K562 (cell line): ENCODE measurements around the gene MYOM1. TPM values are rescaled to one million over a fixed set of nuclear protein-coding genes. Genes with fewer than 3 reads are reported as not detected.

ENCODE experiments used
- ATAC-seq: fragments of 200-7000 bp; cut with Tn5 transposase; 3 replicates; pipeline ENCODE4 v1.9.1; 2020; ENCODE audit warnings: moderate library complexity
- BruUV-seq: library from RNA; stranded (reverse); fragments of 400-500 nt; replicated peaks from 2 replicates; lab custom pipeline; 2021; lab: Mats Ljungman, UMichigan
- CTCF ChIA-PET: fragments of 300-600 bp; formaldehyde crosslinking; extraction: SDS; loops from one replicate; lab custom pipeline; 2021; ENCODE audit warnings: low intra/inter-chr PET ratio; lab: Yijun Ruan, JAX
- POLR2A ChIA-PET: fragments of 300-600, 350-650 bp; sonication (Branson Sonifier 250); formaldehyde crosslinking; extraction: SDS; loops from one replicate; lab custom pipeline; 2021; ENCODE audit warnings: antibody characterized with exemption, inconsistent platforms; lab: Yijun Ruan, JAX
- DNase-seq, 4 experiments: peaks; one replicate each; pipeline versions ENCODE4 v3.0.0 to v3.0.0-alpha.2; 2011 to 2018; ENCODE audit warnings: low spot score in 3 of 4, mixed read lengths in 3 of 4; ENCODE audit errors: extremely low read depth in 1 of 4
- FAIRE-seq: peaks from 2 replicates; lab custom pipeline; 2011; peaks lifted over from hg19 to GRCh38; lab: Jason Lieb, UNC
- H2AFZ ChIP-seq: 2 replicates; pipeline ENCODE4 v1.6.0; 2011; ENCODE audit warnings: low read depth, low read length, control low read depth, inconsistent platforms
- H3K27ac ChIP-seq: fragments of 200-600 bp; 3 replicates; pipeline ENCODE4 v1.8.0; 2011; ENCODE audit warnings: low read depth, mild to moderate bottlenecking, control low read depth, inconsistent platforms, low read length, moderate library complexity, mixed read lengths; ENCODE audit errors: extremely low read depth
- H3K27me3 ChIP-seq, 2 experiments: fragments of 300-600 bp in 1 of 2; 2 replicates in 1 of 2; 3 replicates in 1 of 2; pipeline versions ENCODE4 v1.6.0 to v1.8.0; 2011; ENCODE audit warnings: inconsistent platforms in 2 of 2, low read length in 2 of 2, mild to moderate bottlenecking in 1 of 2, mixed read lengths in 1 of 2, moderate library complexity in 1 of 2; ENCODE audit not compliant: control insufficient read depth in 2 of 2, insufficient read depth in 2 of 2
- H3K36me3 ChIP-seq: fragments of 300-600 bp; 3 replicates; pipeline ENCODE4 v1.8.0; 2011; ENCODE audit warnings: mild to moderate bottlenecking, low read length, inconsistent platforms; ENCODE audit not compliant: control insufficient read depth, insufficient read depth
- H3K4me1 ChIP-seq, 2 experiments: fragments of 200-600 bp in 1 of 2; replicated peaks in 1 of 2; 2 replicates in 1 of 2; 3 replicates in 1 of 2; pipeline versions ENCODE4 v1.5.1 to v1.8.0; 2011; ENCODE audit warnings: inconsistent platforms in 2 of 2, low read length in 2 of 2, mild to moderate bottlenecking in 1 of 2, mixed read lengths in 1 of 2, moderate library complexity in 1 of 2; ENCODE audit not compliant: control insufficient read depth in 2 of 2, insufficient read depth in 2 of 2
- H3K4me2 ChIP-seq: 2 replicates; pipeline ENCODE4 v1.6.1; 2011; ENCODE audit warnings: low read length, control low read depth, inconsistent platforms, mixed read lengths; ENCODE audit not compliant: insufficient read depth
- H3K4me3 ChIP-seq: fragments of 200-600 bp; sonication (generic), shearing (Covaris generic); 2 replicates; pipeline ENCODE4 v1.5.1; 2016; ENCODE audit warnings: control low read depth, inconsistent platforms
- H3K79me2 ChIP-seq: fragments of 200-600 bp; 3 replicates; pipeline ENCODE4 v1.8.0; 2011; ENCODE audit warnings: low read length, inconsistent platforms; ENCODE audit not compliant: control insufficient read depth, insufficient read depth
- H3K9ac ChIP-seq, 2 experiments: 2 replicates each; pipeline versions ENCODE4 v1.6.0 to v1.6.1; 2011; ENCODE audit warnings: low read depth in 2 of 2, low read length in 2 of 2, control low read depth in 1 of 2, inconsistent platforms in 1 of 2, mild to moderate bottlenecking in 1 of 2, mixed read lengths in 1 of 2; ENCODE audit not compliant: insufficient read depth in 1 of 2
- H3K9me1 ChIP-seq: one replicate; pipeline ENCODE4 v1.6.0; 2011; ENCODE audit warnings: inconsistent platforms, mild to moderate bottlenecking, low read length, moderate library complexity; ENCODE audit not compliant: control insufficient read depth, insufficient read depth
- H3K9me3 ChIP-seq: replicated peaks from 2 replicates; pipeline ENCODE4 v1.5.1; 2011; ENCODE audit warnings: low read depth, low read length, inconsistent platforms; ENCODE audit not compliant: control insufficient read depth, insufficient read depth
- H4K20me1 ChIP-seq: replicated peaks from 2 replicates; pipeline ENCODE4 v1.6.1; 2011; ENCODE audit warnings: low read length, inconsistent platforms, mixed read lengths; ENCODE audit not compliant: control insufficient read depth, insufficient read depth
- CEBPB ChIP-seq: fragments of 450-650 bp; IDR thresholded peaks from 2 replicates; pipeline ENCODE4 v1.6.1; 2016; ENCODE audit warnings: missing genetic modification characterization, missing compliant biosample characterization
- CREB3 ChIP-seq: fragments of 450-650 bp; conservative IDR thresholded peaks from 2 replicates; pipeline ENCODE4 v1.6.1; 2016; ENCODE audit warnings: missing genetic modification characterization, low read depth, mild to moderate bottlenecking, missing compliant biosample characterization, moderate library complexity
- ESRRB ChIP-seq: fragments of 250-450 bp; sonication (Bioruptor Pico); IDR thresholded peaks from 2 replicates; pipeline ENCODE4 v1.5.0; 2020; ENCODE audit warnings: mild to moderate bottlenecking, moderate library complexity, borderline replicate concordance
- MEIS2 ChIP-seq: fragments of 450-650 bp; IDR thresholded peaks from 2 replicates; pipeline ENCODE4 v1.6.1; 2014; ENCODE audit warnings: mild to moderate bottlenecking; ENCODE audit not compliant: partially characterized antibody
- MYNN ChIP-seq, 2 experiments: sonication (generic); formaldehyde crosslinking in 1 of 2; IDR thresholded peaks; 2 replicates each; pipeline versions ENCODE4 v1.5.0 to v1.6.1; 2016 to 2020; ENCODE audit warnings: antibody characterized with exemption in 1 of 2, missing genetic modification reagents in 1 of 2
- REST ChIP-seq, 2 experiments: fragments of 450-650 bp; formaldehyde crosslinking in 1 of 2; IDR thresholded peaks; 2 replicates each; pipeline versions ENCODE4 v1.4.0 to v1.6.1; 2014 to 2020; ENCODE audit warnings: mild to moderate bottlenecking in 2 of 2, borderline replicate concordance in 1 of 2, low read depth in 1 of 2
- RFX1 ChIP-seq: fragments of 450-650 bp; IDR thresholded peaks from 2 replicates; pipeline ENCODE4 v1.6.1; 2016; ENCODE audit warnings: mild to moderate bottlenecking, moderate library complexity
- WGBS: fragments of 100-300 bp; shearing (Covaris generic); methylation state at CpG from one replicate; pipeline ENCODE4 v1.1.6; 2016; ENCODE audit warnings: low coverage, mixed read lengths; ENCODE audit not compliant: insufficient coverage; ENCODE audit errors: missing lambda C conversion rate; 5-methylcytosine and 5-hydroxymethylcytosine counted together
- in situ Hi-C: fragments of 300-500 bp; cut with MboI; formaldehyde crosslinking; loops from 4 replicates; pipeline ENCODE4 v1.15.0; 2018; ENCODE audit warnings: inconsistent platforms, mixed read lengths
- intact Hi-C: fragments of 100-400 bp; cut with micrococcal nuclease; formaldehyde crosslinking; loops from 2 replicates; pipeline ENCODE4 v1.14.2; 2022
- polyA plus RNA-seq, 8 experiments: library from polyadenylated mRNA; depleted of rRNA in 4 of 8; stranded (reverse) in 5 of 8; unstranded in 3 of 8; fragments of >200 nt; fragmentation: Nextera tagmentation in 2 of 8; fragmentation: Illumina TruSeq in 1 of 8; extraction: Ambion mirVana in 2 of 8; extraction: Trizol in 1 of 8; gene quantifications; 2 replicates each; pipeline versions ENCODE4 v1.2.1 to v1.2.3, GENCODE V29; 2011 to 2014; ENCODE audit warnings: inconsistent platforms in 1 of 8, missing spikeins in 1 of 8
- total RNA-seq, 7 experiments: library from RNA; depleted of rRNA in 6 of 7; stranded (reverse); fragments of >200 nt in 6 of 7; fragmentation: Illumina TruSeq in 2 of 7; extraction: Trizol in 2 of 7; gene quantifications; 2 replicates each; pipeline versions ENCODE4 v1.2.1 to v1.2.3, GENCODE V29; 2011 to 2021; ENCODE audit warnings: low replicate concordance in 1 of 7

MYOM1 gene
- total and polyA plus RNA-seq, 9 of the 15 experiments (the other 6 are each of a cell fraction or from before 2014, with no cell fraction given), result 0.01 to 0.62 (median 0.25) TPM

GRCh38 chr18:3148930-3149535, 70.7 kb downstream of the MYOM1 start:
- ATAC-seq, result peak; percentile 72
- FAIRE-seq, result peak; percentile 35
- Histone ChIP-seq H3K27ac (no peak overlapping the region), H3K9ac (no peak overlapping the region), H3K79me2 (no peaks in the 10 kb centered on the region), H3K4me2 (no peak overlapping the region), H3K4me3 (no peak overlapping the region), H3K27me3 (no peaks in the 10 kb centered on the region), H3K9me1 (no peaks in the 10 kb centered on the region), H3K9me3 (no peaks in the 10 kb centered on the region), H4K20me1 (no peaks in the 10 kb centered on the region), H3K36me3 (no peaks in the 10 kb centered on the region), H2AFZ (peak overlapping the region; percentile 28), H3K4me1 (peaks cover 4 to 5% of the 10 kb centered on the region in 2 experiments; a peak in 2 of 5 replicates)
- peak; percentile 45; the same call in 1 of the 2 replicates for TF ChIP-seq RFX1
- TF ChIP-seq CREB3 (tag), result no peak
- no peak for TF ChIP-seq ESRRB
- TF ChIP-seq REST (IDR thresholded peaks at IDR 0.05; ENCODE audit: borderline replicate concordance), result peak; percentile 36
- no peak for TF ChIP-seq REST (CRISPR knock-in tag; IDR thresholded peaks at IDR 0.05; ENCODE audit: low read depth)
- peak; percentile 7 for TF ChIP-seq MEIS2
- TF ChIP-seq MYNN (IDR thresholded peaks at IDR 0.05), result peak; percentile 65; the same call in 1 of the 2 replicates
- TF ChIP-seq MYNN (CRISPR knock-in tag; IDR thresholded peaks at IDR 0.05), result peak; percentile 36; the same call in 1 of the 2 replicates
- 0 out of 2 replicates have a peak, but pooled peaks have one; percentile 12 for TF ChIP-seq CEBPB
- WGBS, result 21% methylated on average over 4 of the region's 4 CpGs
- DNase-seq, result peak in 1 of 4 experiments; percentile 25
- no TSS peak for BruUV-seq
- intact Hi-C loops, result loop anchor here (2.0 kb wide), 1 partner anchor 98 kb away; the partner anchor contains the start of gene MYL12A
- in situ Hi-C loops, result no loop called here
- ChIA-PET CTCF (no interaction called here), POLR2A (interaction anchor here (0.6 to 1.2 kb wide), 3 partner anchors 10 to 134 kb away, joined by 3 to 4 read pairs (median 3); no protein-coding TSS in a partner anchor)
